GM13977 (cell line): ENCODE measurements around the gene HDGF.

Source experiments
- DNase-seq: peaks from one replicate; pipeline ENCODE4 v3.0.0; 2012; ENCODE audit warnings: low spot score
- CTCF ChIP-seq: IDR thresholded peaks from 2 replicates; pipeline ENCODE4 v1.5.1; 2012; ENCODE audit warnings: mild to moderate bottlenecking, control low read depth; ENCODE audit not compliant: insufficient read depth; ENCODE audit errors: extremely low read depth, missing control alignments
- in situ Hi-C: fragments of 300-500 bp; cut with MboI; formaldehyde crosslinking; loops from one replicate; pipeline ENCODE4 v1.12.0; 2022; ENCODE audit warnings: low sequenced_read_pairs, low pct_unique_long_range_greater_than_20kb, mixed read lengths, inconsistent platforms; ENCODE audit not compliant: unreplicated experiment

The HDGF gene

DNA sequence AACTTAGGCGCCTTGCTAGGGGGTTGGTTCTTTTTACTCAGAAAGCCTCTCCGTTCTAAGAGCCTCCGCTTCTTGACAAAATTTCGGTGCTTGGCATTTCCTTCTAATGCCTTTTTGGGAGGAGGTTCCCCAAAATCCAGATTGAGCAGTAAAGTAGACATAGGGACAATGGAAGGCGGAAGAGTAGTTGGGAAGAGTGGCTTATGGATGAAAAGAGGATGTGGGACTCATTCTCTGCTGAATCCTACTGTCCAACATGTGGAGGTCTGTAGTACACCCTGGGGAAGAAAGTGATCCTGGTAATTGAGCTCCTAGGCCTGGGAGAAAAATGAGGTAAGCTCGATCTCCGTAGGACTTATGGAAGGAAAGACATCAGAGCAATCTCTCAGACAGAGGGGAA, 24.0 kb downstream of the HDGF start:
- DNase-seq: no peak
- no peak for TF ChIP-seq CTCF
- in situ Hi-C loops: no loop called here

GRCh38 chr1:156726549-156727226, 24.8 kb downstream of the HDGF start:
- DNase-seq: peak; percentile 73
- in situ Hi-C loops: no loop called here
- TF ChIP-seq CTCF: peak; percentile 71

GRCh38 chr1:156725683-156726280, 25.7 kb downstream of the HDGF start:
- TF ChIP-seq CTCF: peak; percentile 96
- DNase-seq: peak; percentile 85
- in situ Hi-C loops: no loop called here

DNA sequence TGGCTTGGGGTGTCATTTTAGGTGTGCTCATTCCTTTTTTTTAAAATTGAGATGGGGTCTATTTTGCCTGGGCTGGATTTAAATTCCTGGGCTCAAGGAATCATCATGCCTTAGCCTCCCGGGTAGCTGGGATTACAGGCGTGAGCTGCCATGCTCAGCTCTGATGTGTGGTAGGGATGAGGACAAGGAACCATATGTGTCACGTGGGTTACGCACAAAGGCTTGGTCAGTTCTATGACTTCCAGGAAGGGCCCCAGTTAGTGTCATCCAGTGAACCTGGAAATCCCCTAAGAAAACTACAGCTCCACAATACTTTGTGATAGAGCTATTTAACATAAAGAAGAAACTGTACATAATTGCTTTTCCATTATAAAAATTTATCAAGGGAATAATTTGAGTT, 29.9 kb downstream of the HDGF start:
- no peak for TF ChIP-seq CTCF
- no peak for DNase-seq
- in situ Hi-C loops: loop anchor here (25.0 kb wide), 1 partner anchor 141 kb away; the partner anchor contains the start of genes INSRR and NTRK1

DNA sequence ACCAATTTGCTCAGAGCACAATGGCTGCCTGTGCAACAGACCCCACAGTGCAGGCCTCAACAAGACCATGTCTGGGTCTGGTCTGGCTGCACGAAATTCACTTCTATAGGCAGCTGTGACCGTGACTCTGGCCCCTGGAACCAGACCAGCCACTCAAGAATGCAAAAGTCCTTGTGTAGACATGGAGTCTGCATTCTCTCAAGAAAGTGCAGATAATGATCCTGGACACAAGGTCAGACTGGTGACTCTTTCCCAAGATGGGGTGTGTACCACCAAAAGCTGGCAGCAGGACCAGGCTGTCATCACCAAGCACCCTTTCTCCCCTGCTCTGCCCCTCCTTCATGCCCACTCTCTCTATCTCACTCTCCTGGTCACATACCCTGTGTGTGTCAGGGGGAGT, 30.3 kb downstream of the HDGF start:
- TF ChIP-seq CTCF: no peak
- in situ Hi-C loops: loop anchor here (25.0 kb wide), 1 partner anchor 141 kb away; the partner anchor contains the start of genes INSRR and NTRK1
- DNase-seq: no peak

DNA sequence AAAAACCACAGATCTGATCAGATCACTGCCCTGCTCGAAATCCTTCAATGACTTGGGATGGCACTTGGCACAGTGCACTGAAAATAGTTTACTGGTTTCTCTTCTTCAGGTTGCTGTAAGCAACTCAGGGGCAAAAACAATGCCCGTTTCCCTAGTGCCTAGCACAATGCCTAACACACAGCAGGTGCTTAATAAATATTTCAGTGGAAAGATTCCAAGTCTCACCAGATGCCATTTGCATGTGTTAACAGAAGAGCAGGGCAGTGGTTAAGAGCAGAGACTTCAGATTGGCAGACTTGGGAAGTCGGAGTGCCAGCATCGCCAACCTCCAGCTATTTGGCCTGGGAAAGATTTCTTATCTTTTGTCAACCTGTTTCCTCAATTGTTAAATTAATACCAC, 34.1 kb downstream of the HDGF start:
- in situ Hi-C loops: loop anchor here (25.0 kb wide), 1 partner anchor 145 kb away; the partner anchor contains the start of genes INSRR and NTRK1
- DNase-seq: no peak
- no peak for TF ChIP-seq CTCF
